Esophagus muscularis mucosa (tissue), 4 donors: ENCODE data around the gene PLEKHH3. TPM values are rescaled to one million over a fixed set of nuclear protein-coding genes. Genes with fewer than 3 reads are reported as not detected.

Source experiments
- DNase-seq: peaks from one replicate; pipeline ENCODE4 v3.0.0-alpha.2; 2017; ENCODE audit errors: extremely low spot score
- H3K27ac ChIP-seq, 4 donors: fragments of 200-600 bp; sonication (generic); replicated peaks in 1 of 4; 1 replicate in 3 of 4; 2 replicates in 1 of 4; pipeline ENCODE4 v1.5.1; 2016 to 2019; ENCODE audit warnings: mild to moderate bottlenecking in 1 of 4
- H3K27me3 ChIP-seq, 4 donors: fragments of 200-600 bp; sonication (generic); one replicate each; pipeline versions ENCODE4 v1.5.1 to v1.6.0; 2016 to 2019
- H3K36me3 ChIP-seq, 4 donors: fragments of 200-600 bp; sonication (generic); one replicate each; pipeline ENCODE4 v1.5.1; 2016 to 2019
- H3K4me1 ChIP-seq, 4 donors: fragments of 200-600 bp; sonication (generic); one replicate each; pipeline ENCODE4 v1.5.1; 2016 to 2019
- H3K4me3 ChIP-seq, 4 donors: fragments of 200-600 bp; sonication (generic); 1 replicate in 2 of 4; 2 replicates in 2 of 4; pipeline ENCODE4 v1.5.1; 2016 to 2019; ENCODE audit warnings: mild to moderate bottlenecking in 4 of 4, moderate library complexity in 1 of 4
- H3K9me3 ChIP-seq, 4 donors: fragments of 200-600 bp; sonication (generic); 1 replicate in 3 of 4; 2 replicates in 1 of 4; pipeline ENCODE4 v1.5.1; 2016 to 2019
- CTCF ChIP-seq, 3 experiments: fragments of 200-600 bp in 2 of 3; fragments of 450-650 bp in 1 of 3; sonication (generic) in 2 of 3; IDR thresholded peaks; one replicate each; pipeline ENCODE4 v1.5.1; 2017 to 2019; ENCODE audit warnings: antibody characterized with exemption in 3 of 3, mild to moderate bottlenecking in 2 of 3, moderate library complexity in 1 of 3
- EP300 ChIP-seq: sonication (generic); formaldehyde crosslinking; IDR thresholded peaks from one replicate; pipeline ENCODE4 v1.6.1; 2017; ENCODE audit warnings: antibody characterized with exemption
- POLR2A ChIP-seq: fragments of 450-650 bp; IDR thresholded peaks from one replicate; pipeline ENCODE4 v1.6.1; 2017; ENCODE audit warnings: antibody characterized with exemption, moderate library complexity, mild to moderate bottlenecking, low read depth
- POLR2AphosphoS5 ChIP-seq, 2 donors: sonication (generic); formaldehyde crosslinking; IDR thresholded peaks; one replicate each; pipeline ENCODE4 v1.6.1; 2017; ENCODE audit warnings: antibody characterized with exemption in 2 of 2
- WGBS: methylation state at CpG from one replicate; pipeline ENCODE4 v1.1.5; 2018; 5-methylcytosine and 5-hydroxymethylcytosine counted together
- intact Hi-C: fragments of 100-400 bp; cut with DNase I; formaldehyde crosslinking; loops from one replicate; pipeline ENCODE4 v1.15.1; 2023
- total RNA-seq, 4 donors: library from RNA; depleted of rRNA; stranded (reverse); fragments of >200 nt; gene quantifications; one replicate each; pipeline versions ENCODE4 v1.1.0 to v1.2.1, GENCODE V29; 2016

Gene PLEKHH3
- total RNA-seq, 4 donors from 2014 or later = 20.3 to 41.2 (median 27.3) TPM

- WGBS = 42% methylated on average over 2 of the region's 2 CpGs
- Histone ChIP-seq H3K27me3 (no peaks in the 10 kb centered on the region), H3K9me3 (no peaks in the 10 kb centered on the region), H3K4me1 (no peaks in the 10 kb centered on the region), H3K4me3 (no peak overlapping the region), H3K27ac (no peak overlapping the region), H3K36me3 (no peaks in the 10 kb centered on the region)
- intact Hi-C loops = no loop called here
- no peak for DNase-seq
- no peak for TF ChIP-seq CTCF (IDR thresholded peaks at IDR 0.05)
- no peak for TF ChIP-seq POLR2A
- no peak for TF ChIP-seq POLR2AphosphoS5 (IDR thresholded peaks at IDR 0.05)
- no peak for TF ChIP-seq EP300
Measured at GRCh38 chr17:42642336-42642735, 34.5 kb downstream of the PLEKHH3 start.

GRCh38 chr17:42640121-42640520 is 36.7 kb downstream of the PLEKHH3 start:
- intact Hi-C loops = no loop called here
- no peak for DNase-seq
- Histone ChIP-seq H3K36me3 (no peaks in the 10 kb centered on the region), H3K4me1 (no peaks in the 10 kb centered on the region), H3K9me3 (no peaks in the 10 kb centered on the region), H3K4me3 (no peak overlapping the region), H3K27me3 (no peaks in the 10 kb centered on the region), H3K27ac (no peak overlapping the region)
- 92% methylated on average over 4 of the region's 4 CpGs for WGBS
- TF ChIP-seq POLR2AphosphoS5 (IDR thresholded peaks at IDR 0.05) (no peak), CTCF (IDR thresholded peaks at IDR 0.05) (no peak), POLR2A (no peak), EP300 (no peak)

- intact Hi-C loops = no loop called here
- H3K4me1 ChIP-seq = no peaks in the 10 kb centered on the region
- H3K4me3 ChIP-seq = no peak overlapping the region
- no peaks in the 10 kb centered on the region for H3K27me3 ChIP-seq
- no peak for DNase-seq
- no peaks in the 10 kb centered on the region for H3K36me3 ChIP-seq
- WGBS = 80% methylated on average over 6 of the region's 7 CpGs
- H3K9me3 ChIP-seq = no peaks in the 10 kb centered on the region
- TF ChIP-seq EP300 (no peak), POLR2AphosphoS5 (IDR thresholded peaks at IDR 0.05) (no peak), POLR2A (no peak), CTCF (IDR thresholded peaks at IDR 0.05) (no peak)
- no peak overlapping the region for H3K27ac ChIP-seq
Measured at GRCh38 chr17:42639525-42640113, 37.2 kb downstream of the PLEKHH3 start.

GRCh38 chr17:42632949-42633444 is 43.8 kb downstream of the PLEKHH3 start:
- no peaks in the 10 kb centered on the region for H3K4me1 ChIP-seq
- no peak for TF ChIP-seq CTCF (IDR thresholded peaks at IDR 0.05)
- TF ChIP-seq POLR2AphosphoS5 (IDR thresholded peaks at IDR 0.05) = no peak
- TF ChIP-seq EP300 = no peak
- TF ChIP-seq POLR2A = no peak
- H3K27ac ChIP-seq = no peak overlapping the region
- no peaks in the 10 kb centered on the region for H3K36me3 ChIP-seq
- no peaks in the 10 kb centered on the region for H3K27me3 ChIP-seq
- H3K9me3 ChIP-seq = no peaks in the 10 kb centered on the region
- WGBS = 77% methylated on average over 9 of the region's 9 CpGs
- intact Hi-C loops = no loop called here
- H3K4me3 ChIP-seq = no peak overlapping the region
- DNase-seq = no peak
